ENCODE results near the gene PDZRN3.

The PDZRN3 gene

DNA sequence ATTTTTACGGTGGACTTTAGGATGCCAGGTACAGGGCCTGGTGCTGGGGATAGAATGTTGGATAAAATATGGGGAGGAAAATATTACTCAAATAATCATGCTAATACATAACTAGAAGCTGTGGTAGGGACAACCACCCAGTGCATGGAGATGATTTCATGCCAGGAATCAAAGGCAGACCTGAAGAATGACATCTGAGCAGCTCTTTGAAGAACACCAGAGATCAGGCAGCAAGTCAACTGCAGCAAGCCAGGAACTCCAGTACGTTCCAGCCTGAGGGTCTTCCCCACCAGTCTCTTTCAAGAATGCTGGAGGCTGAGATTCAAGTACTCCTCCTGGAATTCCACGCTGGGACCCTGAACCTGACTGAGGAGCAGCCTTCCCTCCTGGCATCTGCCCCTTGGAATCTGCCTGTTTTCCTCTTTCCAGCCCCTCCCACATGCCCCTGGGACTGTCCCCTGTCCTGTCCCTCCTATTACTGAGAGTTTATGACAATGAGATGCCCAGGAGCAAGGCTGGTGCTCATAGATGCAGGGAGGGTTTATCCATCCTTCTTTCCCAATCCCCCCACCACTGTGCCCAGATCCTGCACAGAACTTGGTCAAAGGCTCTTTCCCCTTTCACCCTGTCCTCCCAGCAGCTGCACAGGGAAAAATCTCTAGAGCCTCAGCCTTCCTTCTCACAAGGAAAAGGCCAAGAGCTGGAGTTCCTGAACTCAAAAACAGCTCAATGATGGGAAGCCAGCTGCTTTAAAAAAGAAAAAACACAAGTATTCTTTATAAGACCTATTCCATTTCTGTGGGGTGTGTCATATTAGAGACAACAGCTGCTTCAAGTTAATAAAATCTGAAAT is 68.0 kb downstream of the PDZRN3 start:
- DNase-seq (ENCODE audit: low spot score) = peak; percentile 17

GRCh38 chr3:73555076-73555475 is 69.7 kb downstream of the PDZRN3 start:
- no peak for DNase-seq (ENCODE audit: low spot score)

GRCh38 chr3:73552700-73553099 is 72.0 kb downstream of the PDZRN3 start:
- DNase-seq (ENCODE audit: low spot score) = no peak

GRCh38 chr3:73550032-73550431 is 74.7 kb downstream of the PDZRN3 start:
- no peak for DNase-seq (ENCODE audit: low spot score)

DNA sequence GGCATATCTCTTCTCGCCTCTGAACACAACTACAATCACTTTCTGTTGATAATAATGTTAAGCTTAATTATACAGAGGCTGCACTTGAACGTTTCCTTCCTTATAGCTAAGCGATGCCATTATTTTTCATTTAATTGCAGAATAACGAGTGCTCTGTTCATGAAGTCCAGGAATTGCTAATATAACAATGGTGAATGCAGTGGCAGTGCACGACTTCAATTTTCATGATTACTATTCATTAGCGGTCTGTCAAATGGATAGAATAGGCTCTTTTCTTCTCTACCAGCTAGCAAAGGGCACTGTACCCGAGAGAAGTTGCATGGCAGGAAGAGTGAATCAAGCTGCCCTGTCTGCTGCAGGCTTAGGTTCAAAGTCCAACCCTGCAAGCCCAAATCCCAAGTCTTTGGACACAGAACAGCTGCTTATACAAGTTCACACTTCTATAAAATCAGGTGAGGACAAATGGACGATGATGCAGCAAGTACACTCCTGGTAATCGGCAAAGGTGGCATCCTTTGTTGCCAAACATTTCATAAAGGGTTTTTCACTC is 75.6 kb downstream of the PDZRN3 start:
- DNase-seq (ENCODE audit: low spot score) = no peak

- DNase-seq (ENCODE audit: low spot score) = no peak
These were observed 76.3 kb downstream of the PDZRN3 start for GRCh38 chr3:73548436-73548835.

GRCh38 chr3:73547427-73548248 is 77.1 kb downstream of the PDZRN3 start:
- no peak for DNase-seq (ENCODE audit: low spot score)

DNA sequence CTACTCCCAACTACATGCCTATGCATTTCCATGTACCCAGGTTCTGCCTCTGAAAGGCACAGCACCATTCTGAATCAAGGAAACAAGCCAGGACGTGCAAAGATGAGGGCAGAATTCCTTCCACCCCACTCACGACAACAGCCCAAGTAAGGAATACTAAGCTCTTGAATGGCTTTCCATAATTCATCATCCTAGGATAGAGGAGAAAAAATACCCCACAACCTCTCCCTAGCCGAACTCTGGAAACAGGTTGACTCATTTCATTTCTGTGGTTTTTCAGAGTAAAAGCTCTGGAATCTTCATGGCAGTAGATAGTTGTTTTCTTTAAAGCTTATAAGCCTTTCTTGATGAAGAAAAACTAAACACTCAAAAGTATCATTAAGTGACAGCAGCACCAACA is 77.8 kb downstream of the PDZRN3 start:
- DNase-seq (ENCODE audit: low spot score) = no peak

DNA sequence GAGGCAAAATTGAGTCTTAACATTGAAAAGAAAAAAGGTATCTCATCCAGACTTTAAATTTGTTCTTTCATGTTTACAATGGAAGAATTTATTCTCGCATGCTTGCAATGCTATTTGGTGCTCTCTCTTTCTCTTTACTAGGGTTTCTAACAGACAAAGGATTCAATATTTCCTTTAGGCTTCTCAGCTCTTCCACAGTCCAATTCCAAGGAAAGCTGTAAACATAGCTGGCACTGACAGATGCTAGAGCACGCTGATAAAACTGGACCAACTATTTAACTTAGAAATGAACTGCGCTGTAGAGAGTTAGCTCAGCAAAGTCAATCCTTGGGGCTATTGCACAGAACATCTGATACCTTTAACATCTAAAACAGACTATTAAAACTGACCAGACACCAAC is 81.3 kb downstream of the PDZRN3 start:
- DNase-seq (ENCODE audit: low spot score) = no peak

DNA sequence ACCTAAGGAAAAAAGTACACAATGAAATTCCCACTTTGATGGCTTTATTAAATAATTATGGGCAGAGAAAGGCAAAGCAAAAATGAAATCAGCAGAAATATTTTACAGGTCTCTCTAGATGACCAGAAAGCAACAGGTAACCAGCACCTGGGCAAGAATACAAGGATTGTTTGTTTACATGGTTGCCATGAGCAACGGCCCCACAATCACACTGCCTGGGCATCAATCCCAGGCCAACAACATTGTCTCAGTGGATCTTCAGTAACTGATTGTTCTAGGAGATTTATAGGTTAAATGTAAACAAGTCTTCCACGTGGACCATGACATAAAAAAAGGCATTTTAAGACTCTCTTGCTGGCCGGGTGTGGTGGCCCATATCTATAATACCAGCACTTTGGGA is 82.6 kb downstream of the PDZRN3 start:
- peak; percentile 33 for DNase-seq (ENCODE audit: low spot score)

GRCh38 chr3:73540969-73541740 is 83.6 kb downstream of the PDZRN3 start:
- no peak for DNase-seq (ENCODE audit: low spot score)

- no peak for DNase-seq (ENCODE audit: low spot score)
These were observed 86.3 kb downstream of the PDZRN3 start for GRCh38 chr3:73538486-73538885.

DNA sequence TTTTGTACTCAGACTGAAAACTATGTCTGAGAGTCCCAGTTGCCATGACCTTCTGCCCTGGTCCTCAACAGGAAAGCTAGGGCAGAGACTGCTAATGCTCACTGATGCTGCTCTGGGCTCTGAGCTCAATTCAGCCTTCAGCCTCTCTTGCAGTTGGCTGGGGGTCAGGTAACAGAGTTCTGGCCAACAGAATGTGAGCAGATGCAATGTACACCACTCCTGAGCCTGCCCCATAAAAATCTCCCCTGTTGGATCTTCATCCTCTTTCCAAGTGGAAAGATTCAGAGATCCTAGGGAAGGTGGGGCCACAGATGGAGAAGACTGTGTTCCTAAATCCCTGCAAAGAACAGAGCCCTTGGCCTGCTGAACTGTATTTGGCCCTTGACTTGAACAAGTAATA is 87.8 kb downstream of the PDZRN3 start:
- no peak for DNase-seq (ENCODE audit: low spot score)

DNA sequence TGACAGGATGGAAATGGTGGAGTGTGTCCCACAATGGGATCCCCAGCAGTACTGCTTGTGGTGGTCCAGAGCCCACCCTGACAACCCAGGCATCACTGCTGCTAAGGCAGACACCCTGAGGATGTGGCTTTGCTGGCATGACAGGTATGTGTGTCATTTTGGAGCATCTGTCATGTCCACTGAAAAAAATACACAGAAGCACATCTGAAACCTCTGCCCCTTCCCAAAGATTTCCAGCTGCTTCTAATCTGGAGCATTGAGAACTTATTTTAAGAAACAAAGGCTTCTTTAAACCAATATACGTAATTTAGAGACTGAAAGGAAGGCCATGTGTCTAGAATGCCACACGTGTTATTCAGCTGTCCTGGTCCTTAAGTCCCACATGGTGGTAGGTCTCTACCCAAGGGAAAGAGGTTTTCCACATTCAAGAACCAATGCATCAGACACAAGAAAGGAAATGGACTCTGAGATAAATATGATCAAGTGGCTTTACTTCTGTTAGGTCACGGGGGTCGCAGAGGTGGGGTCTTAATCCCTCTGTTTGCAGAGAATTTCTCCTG is 88.3 kb downstream of the PDZRN3 start:
- DNase-seq (ENCODE audit: low spot score) = no peak

GRCh38 chr3:73535931-73536330 is 88.8 kb downstream of the PDZRN3 start:
- no peak for DNase-seq (ENCODE audit: low spot score)

GRCh38 chr3:73535137-73535536 is 89.6 kb downstream of the PDZRN3 start:
- DNase-seq (ENCODE audit: low spot score) = no peak

DNA sequence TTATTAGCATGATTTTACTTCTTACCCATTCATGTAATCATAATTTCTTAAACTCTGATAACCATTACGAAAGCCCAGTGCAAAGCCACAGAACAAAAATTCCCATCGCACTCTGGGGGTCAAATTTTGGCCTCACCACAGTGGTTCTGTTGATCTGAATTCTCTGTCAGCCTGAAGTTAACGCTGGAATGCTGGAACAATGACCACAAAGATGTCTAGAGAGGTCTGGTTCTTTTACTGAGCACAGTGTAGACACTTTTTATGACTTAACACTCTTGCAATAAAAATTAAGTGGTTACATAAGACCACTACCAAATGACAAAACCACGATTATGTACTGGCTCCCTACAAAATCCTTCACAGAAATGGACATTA is 94.7 kb downstream of the PDZRN3 start:
- no peak for DNase-seq (ENCODE audit: low spot score)

DNA sequence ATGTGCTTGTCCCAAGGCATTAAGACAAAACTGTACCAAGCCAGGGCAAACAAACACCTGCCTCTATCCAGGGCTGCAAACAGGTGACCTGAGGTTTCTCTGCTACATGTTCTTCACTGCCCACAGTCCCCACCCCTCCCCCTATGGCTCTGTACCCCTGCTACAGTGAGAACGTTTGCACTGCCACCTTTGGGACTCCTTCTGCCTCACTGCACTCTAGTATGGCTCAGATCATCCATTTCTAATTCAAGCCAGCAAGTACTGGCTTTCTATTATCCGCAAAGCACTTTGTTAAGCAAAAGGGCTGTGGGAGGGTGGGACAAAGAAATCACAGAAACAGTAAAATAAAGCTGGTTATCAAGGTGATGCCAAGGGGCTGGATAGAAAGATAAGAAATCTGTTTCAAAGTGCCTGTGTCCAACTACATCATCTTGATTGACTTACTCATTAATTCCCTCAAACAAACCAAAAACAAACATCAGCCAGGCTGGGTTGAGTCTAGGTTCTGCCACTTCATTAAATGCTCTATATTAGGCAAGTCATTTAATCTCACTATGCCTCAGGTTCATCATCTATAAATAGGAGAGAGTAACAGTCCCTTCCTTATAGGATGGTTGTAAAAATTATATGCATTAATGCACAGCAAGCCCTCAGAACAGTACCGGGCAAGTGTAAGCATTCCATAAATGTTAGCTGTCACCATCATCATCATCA is 95.3 kb downstream of the PDZRN3 start:
- no peak for DNase-seq (ENCODE audit: low spot score)

DNA sequence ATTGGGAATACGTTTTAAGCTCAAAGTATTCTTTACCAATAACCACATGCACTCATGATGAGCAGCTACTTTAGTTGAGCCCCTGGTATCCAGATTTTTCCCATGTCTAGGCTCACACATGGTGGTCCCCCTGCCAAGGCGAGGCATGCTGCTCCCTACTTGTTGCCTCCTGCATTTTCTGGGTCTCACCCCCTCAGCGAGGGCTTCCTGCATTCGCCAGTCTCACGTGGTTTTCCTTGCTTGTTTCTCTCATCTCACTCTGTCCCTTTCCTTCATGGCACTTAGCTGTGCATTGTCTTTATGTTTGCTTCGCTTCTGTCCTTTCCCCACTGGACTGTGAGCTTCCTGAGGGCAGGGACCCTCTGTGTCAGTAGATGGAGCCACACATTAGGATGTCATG is 99.2 kb downstream of the PDZRN3 start:
- DNase-seq (ENCODE audit: low spot score) = no peak

GRCh38 chr3:73523661-73524060 is 101.1 kb downstream of the PDZRN3 start:
- DNase-seq (ENCODE audit: low spot score) = no peak

DNA sequence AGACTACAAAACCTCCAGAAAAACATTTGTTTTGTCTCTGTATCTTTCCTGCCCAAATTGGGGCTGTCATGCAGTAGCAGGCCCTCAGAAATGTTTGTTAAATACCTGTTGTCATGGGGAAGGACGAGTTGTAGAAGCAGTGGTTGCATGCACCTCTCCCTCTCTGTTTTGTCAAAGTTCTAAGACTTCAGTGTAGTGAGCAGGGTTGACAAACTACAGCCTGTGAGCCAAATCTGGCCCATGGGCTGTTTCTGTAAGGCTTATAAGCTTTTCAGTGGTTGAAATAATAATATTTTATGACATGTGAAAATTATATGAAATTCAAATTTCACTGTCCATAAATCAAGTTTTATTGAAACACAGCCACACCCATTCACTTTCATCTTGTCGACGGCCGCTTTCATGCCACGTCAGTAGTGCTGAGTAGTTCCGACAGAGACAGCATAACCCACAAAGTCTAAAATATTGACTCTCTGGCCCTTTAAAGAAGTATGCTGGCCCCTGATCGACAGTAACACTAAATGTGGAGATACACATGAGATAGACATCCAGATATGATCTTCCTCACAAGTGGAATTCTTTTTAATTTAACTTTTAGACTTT is 102.9 kb downstream of the PDZRN3 start:
- no peak for DNase-seq (ENCODE audit: low spot score)
